H1 (cell line): ENCODE data around the gene DSG4.

Experiments used
- ATF2 ChIP-seq: IDR thresholded peaks from 2 replicates; pipeline ENCODE4 v1.6.1; 2012; ENCODE audit warnings: low read length, inconsistent platforms
- CHD2 ChIP-seq: IDR thresholded peaks from 2 replicates; pipeline ENCODE4 v1.6.1; 2012; ENCODE audit warnings: low read length, improper control_type of control experiment
- CREB1 ChIP-seq: IDR thresholded peaks from 2 replicates; pipeline ENCODE4 v1.6.1; 2012; ENCODE audit warnings: inconsistent platforms
- CTBP2 ChIP-seq: IDR thresholded peaks from 2 replicates; pipeline ENCODE4 v1.7.0; 2011; ENCODE audit warnings: borderline replicate concordance, mild to moderate bottlenecking, moderate library complexity, mixed read lengths, low read length; ENCODE audit not compliant: insufficient read depth, insufficient read length
- CTCF ChIP-seq, 3 experiments: IDR thresholded peaks; 1 replicate in 2 of 3; 2 replicates in 1 of 3; pipeline versions ENCODE4 v1.5.1 to v1.6.1; 2011; ENCODE audit warnings: low read length in 3 of 3, mild to moderate bottlenecking in 3 of 3, inconsistent platforms in 2 of 3, low read depth in 1 of 3, moderate library complexity in 1 of 3; ENCODE audit not compliant: insufficient read depth in 1 of 3; ENCODE audit errors: control extremely low read depth in 1 of 3
- EP300 ChIP-seq, 2 experiments: IDR thresholded peaks; 1 replicate in 1 of 2; 2 replicates in 1 of 2; pipeline ENCODE4 v1.6.1; 2011 to 2012; ENCODE audit warnings: low read depth in 2 of 2, low read length in 2 of 2, mild to moderate bottlenecking in 2 of 2, borderline replicate concordance in 1 of 2, inconsistent platforms in 1 of 2, moderate library complexity in 1 of 2
- EZH2 ChIP-seq: fragments of 200-600 bp; sonication (generic); IDR thresholded peaks from 2 replicates; pipeline ENCODE4 v1.7.1; 2012; ENCODE audit warnings: low read depth, mild to moderate bottlenecking, moderate library complexity, low read length, inconsistent platforms; ENCODE audit not compliant: severe bottlenecking
- MAX ChIP-seq: IDR thresholded peaks from 2 replicates; pipeline ENCODE4 v1.6.1; 2012; ENCODE audit warnings: inconsistent platforms
- POLR2A ChIP-seq, 2 experiments: IDR thresholded peaks; 1 replicate in 1 of 2; 2 replicates in 1 of 2; pipeline ENCODE4 v1.6.1; 2011; ENCODE audit warnings: low read depth in 2 of 2, low read length in 2 of 2, mild to moderate bottlenecking in 2 of 2; ENCODE audit errors: control extremely low read depth in 1 of 2
- POLR2AphosphoS5 ChIP-seq: IDR thresholded peaks from 2 replicates; pipeline ENCODE4 v1.6.1; 2011; ENCODE audit warnings: low read depth, low read length
- SP1 ChIP-seq: IDR thresholded peaks from 2 replicates; pipeline ENCODE4 v1.6.1; 2011; ENCODE audit warnings: low read depth, low read length
- TCF12 ChIP-seq: IDR thresholded peaks from 2 replicates; pipeline ENCODE4 v1.6.1; 2011; ENCODE audit warnings: low read depth, mild to moderate bottlenecking, low read length
- TF ChIP-seq, protein P1 (sequence below): IDR thresholded peaks from 2 replicates; pipeline ENCODE4 v1.6.1; 2012; ENCODE audit warnings: inconsistent platforms

- TF ChIP-seq CTCF (IDR thresholded peaks at IDR 0.05; ENCODE audit: control extremely low read depth in 1 of 3, insufficient read depth in 1 of 3, low read depth in 1 of 3, low read length in 3 of 3), result no peak
- no peak for TF ChIP-seq MAX
- no peak for TF ChIP-seq SP1
- TF ChIP-seq CHD2, result no peak
- TF ChIP-seq, protein P1, sequence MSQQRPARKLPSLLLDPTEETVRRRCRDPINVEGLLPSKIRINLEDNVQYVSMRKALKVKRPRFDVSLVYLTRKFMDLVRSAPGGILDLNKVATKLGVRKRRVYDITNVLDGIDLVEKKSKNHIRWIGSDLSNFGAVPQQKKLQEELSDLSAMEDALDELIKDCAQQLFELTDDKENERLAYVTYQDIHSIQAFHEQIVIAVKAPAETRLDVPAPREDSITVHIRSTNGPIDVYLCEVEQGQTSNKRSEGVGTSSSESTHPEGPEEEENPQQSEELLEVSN, result no peak
- no peak for TF ChIP-seq CTBP2
- TF ChIP-seq EP300 (IDR thresholded peaks at IDR 0.05; ENCODE audit: borderline replicate concordance in 1 of 2, low read depth in 2 of 2, low read length in 2 of 2), result no peak
- TF ChIP-seq POLR2AphosphoS5, result no peak
- TF ChIP-seq EZH2, result no peak
- TF ChIP-seq TCF12, result no peak
- TF ChIP-seq CREB1, result no peak
- no peak for TF ChIP-seq ATF2
- TF ChIP-seq POLR2A (IDR thresholded peaks at IDR 0.05; ENCODE audit: control extremely low read depth in 1 of 2, low read depth in 2 of 2, low read length in 2 of 2), result no peak
Observed at GRCh38 chr18:31356025-31356424, 20.6 kb upstream of the DSG4 start.
